Measurements from ENCODE around the gene ASB7. TPM values are rescaled to one million over a fixed set of nuclear protein-coding genes. Genes with fewer than 3 reads are reported as not detected.

Gene ASB7
- total RNA-seq, 1 donor from 2014 or later = 14.5 TPM

GRCh38 chr15:100681335-100681746 is 79.0 kb downstream of the ASB7 start:
- Mint-ChIP-seq H3K27ac (ENCODE audit: unreplicated experiment) (no peak overlapping the region), H3K4me1 (ENCODE audit: low read depth, unreplicated experiment) (no peaks in the 10 kb centered on the region), H3K9me3 (ENCODE audit: unreplicated experiment) (peaks cover 9% of the 10 kb centered on the region), H3K36me3 (ENCODE audit: unreplicated experiment) (peaks cover 11% of the 10 kb centered on the region), H3K27me3 (ENCODE audit: unreplicated experiment) (peaks cover 2% of the 10 kb centered on the region), H3K4me3 (ENCODE audit: unreplicated experiment) (no peak overlapping the region)
- DNase-seq = no peak
- no peak for TF ChIP-seq CTCF (IDR thresholded peaks at IDR 0.05; ENCODE audit: partially characterized antibody, unreplicated experiment)

- TF ChIP-seq CTCF (IDR thresholded peaks at IDR 0.05; ENCODE audit: partially characterized antibody, unreplicated experiment) = no peak
These were observed 80.1 kb downstream of the ASB7 start for GRCh38 chr15:100682468-100682867.

GRCh38 chr15:100683434-100683833 is 81.0 kb downstream of the ASB7 start:
- H3K9me3 Mint-ChIP-seq (ENCODE audit: unreplicated experiment) = peaks cover 8% of the 10 kb centered on the region
- DNase-seq = no peak
- peaks cover 16% of the 10 kb centered on the region for H3K36me3 Mint-ChIP-seq (ENCODE audit: unreplicated experiment)
- peaks cover 5% of the 10 kb centered on the region for H3K27me3 Mint-ChIP-seq (ENCODE audit: unreplicated experiment)
- no peak overlapping the region for H3K27ac Mint-ChIP-seq (ENCODE audit: unreplicated experiment)
- no peaks in the 10 kb centered on the region for H3K4me1 Mint-ChIP-seq (ENCODE audit: low read depth, unreplicated experiment)
- no peak for TF ChIP-seq CTCF (IDR thresholded peaks at IDR 0.05; ENCODE audit: partially characterized antibody, unreplicated experiment)
- H3K4me3 Mint-ChIP-seq (ENCODE audit: unreplicated experiment) = no peak overlapping the region

More at GRCh38 chr15:100682468-100682867, 80.1 kb downstream of the ASB7 start:
- Mint-ChIP-seq H3K4me1 (ENCODE audit: low read depth, unreplicated experiment) (no peaks in the 10 kb centered on the region), H3K4me3 (ENCODE audit: unreplicated experiment) (no peak overlapping the region), H3K27ac (ENCODE audit: unreplicated experiment) (no peak overlapping the region), H3K27me3 (ENCODE audit: unreplicated experiment) (peaks cover 2% of the 10 kb centered on the region), H3K9me3 (ENCODE audit: unreplicated experiment) (peaks cover 11% of the 10 kb centered on the region), H3K36me3 (ENCODE audit: unreplicated experiment) (peaks cover 16% of the 10 kb centered on the region)
- no peak for DNase-seq

- peaks cover 16% of the 10 kb centered on the region for H3K36me3 Mint-ChIP-seq (ENCODE audit: unreplicated experiment)
- H3K27ac Mint-ChIP-seq (ENCODE audit: unreplicated experiment) = no peak overlapping the region
- DNase-seq = no peak
- no peak for TF ChIP-seq CTCF (IDR thresholded peaks at IDR 0.05; ENCODE audit: partially characterized antibody, unreplicated experiment)
- no peaks in the 10 kb centered on the region for H3K4me1 Mint-ChIP-seq (ENCODE audit: low read depth, unreplicated experiment)
- peaks cover 8% of the 10 kb centered on the region for H3K9me3 Mint-ChIP-seq (ENCODE audit: unreplicated experiment)
- H3K27me3 Mint-ChIP-seq (ENCODE audit: unreplicated experiment) = peaks cover 5% of the 10 kb centered on the region
- H3K4me3 Mint-ChIP-seq (ENCODE audit: unreplicated experiment) = no peak overlapping the region
These were observed 82.2 kb downstream of the ASB7 start for GRCh38 chr15:100684591-100684990.

GRCh38 chr15:100686021-100686724 is 83.8 kb downstream of the ASB7 start:
- Mint-ChIP-seq H3K4me3 (ENCODE audit: unreplicated experiment) (no peak overlapping the region), H3K36me3 (ENCODE audit: unreplicated experiment) (peaks cover 11% of the 10 kb centered on the region), H3K27me3 (ENCODE audit: unreplicated experiment) (peaks cover 5% of the 10 kb centered on the region), H3K4me1 (ENCODE audit: low read depth, unreplicated experiment) (peaks cover 5% of the 10 kb centered on the region), H3K27ac (ENCODE audit: unreplicated experiment) (no peak overlapping the region), H3K9me3 (ENCODE audit: unreplicated experiment) (peaks cover 7% of the 10 kb centered on the region)
- no peak for TF ChIP-seq CTCF (IDR thresholded peaks at IDR 0.05; ENCODE audit: partially characterized antibody, unreplicated experiment)
- no peak for DNase-seq
